Muscle layer of duodenum (tissue), 2 donors: ENCODE data around the gene TMEM252.

ENCODE experiments used
- H3K27ac ChIP-seq: one replicate; pipeline ENCODE4 v1.7.0; 2013; ENCODE audit warnings: mild to moderate bottlenecking, low read length
- H3K27me3 ChIP-seq: one replicate; pipeline ENCODE4 v1.7.0; 2013; ENCODE audit warnings: low read depth, mild to moderate bottlenecking, control low read depth, low read length
- H3K36me3 ChIP-seq, 2 donors: one replicate each; pipeline ENCODE4 v1.7.0; 2013; ENCODE audit warnings: low read length in 2 of 2, control low read depth in 1 of 2, mild to moderate bottlenecking in 1 of 2; ENCODE audit not compliant: insufficient read depth in 2 of 2, control insufficient read depth in 1 of 2
- H3K4me1 ChIP-seq, 2 donors: one replicate each; pipeline ENCODE4 v1.7.0; 2013; ENCODE audit warnings: low read length in 2 of 2, mild to moderate bottlenecking in 2 of 2, control low read depth in 1 of 2, moderate library complexity in 1 of 2; ENCODE audit not compliant: insufficient read depth in 2 of 2, control insufficient read depth in 1 of 2
- H3K4me3 ChIP-seq, 2 donors: one replicate each; pipeline ENCODE4 v1.7.0; 2013; ENCODE audit warnings: low read length in 2 of 2, low read depth in 1 of 2, mild to moderate bottlenecking in 1 of 2
- H3K9me3 ChIP-seq, 2 donors: one replicate each; pipeline ENCODE4 v1.7.0; 2013; ENCODE audit warnings: low read length in 2 of 2, control low read depth in 1 of 2, mild to moderate bottlenecking in 1 of 2; ENCODE audit not compliant: control insufficient read depth in 1 of 2
- donor health status: healthy.

TMEM252 gene

GRCh38 chr9:68508547-68508946 is 32.1 kb downstream of the TMEM252 start:
- Histone ChIP-seq H3K4me1 (peaks cover 5 to 29% of the 10 kb centered on the region in 2 donors), H3K27me3 (no peaks in the 10 kb centered on the region), H3K27ac (peak overlapping the region; percentile 56), H3K4me3 (no peak overlapping the region), H3K9me3 (no peaks in the 10 kb centered on the region), H3K36me3 (peaks cover 0 to 20% of the 10 kb centered on the region in 2 donors)

DNA sequence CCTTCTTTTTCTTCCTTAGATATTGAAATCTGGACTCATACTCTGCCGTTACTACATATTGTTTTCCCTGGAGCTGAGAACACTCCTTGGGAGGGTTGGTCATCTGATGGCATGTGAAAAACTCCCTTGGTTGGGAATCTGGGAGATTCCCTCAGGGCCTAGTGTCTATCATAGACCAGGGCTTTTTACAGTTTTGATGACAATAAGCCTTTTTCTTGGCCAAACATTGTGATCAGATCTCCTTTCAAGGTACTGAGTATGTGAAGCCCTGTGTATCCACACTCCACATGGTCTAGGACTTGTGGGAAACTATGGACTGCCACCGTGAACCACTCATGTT is 32.9 kb downstream of the TMEM252 start:
- H3K4me1 ChIP-seq = peaks cover 5 to 29% of the 10 kb centered on the region in 2 donors
- H3K4me3 ChIP-seq = no peak overlapping the region
- H3K27me3 ChIP-seq = no peaks in the 10 kb centered on the region
- H3K9me3 ChIP-seq = no peaks in the 10 kb centered on the region
- peak overlapping the region; percentile 56 for H3K27ac ChIP-seq
- H3K36me3 ChIP-seq = peaks cover 0 to 17% of the 10 kb centered on the region in 2 donors

DNA sequence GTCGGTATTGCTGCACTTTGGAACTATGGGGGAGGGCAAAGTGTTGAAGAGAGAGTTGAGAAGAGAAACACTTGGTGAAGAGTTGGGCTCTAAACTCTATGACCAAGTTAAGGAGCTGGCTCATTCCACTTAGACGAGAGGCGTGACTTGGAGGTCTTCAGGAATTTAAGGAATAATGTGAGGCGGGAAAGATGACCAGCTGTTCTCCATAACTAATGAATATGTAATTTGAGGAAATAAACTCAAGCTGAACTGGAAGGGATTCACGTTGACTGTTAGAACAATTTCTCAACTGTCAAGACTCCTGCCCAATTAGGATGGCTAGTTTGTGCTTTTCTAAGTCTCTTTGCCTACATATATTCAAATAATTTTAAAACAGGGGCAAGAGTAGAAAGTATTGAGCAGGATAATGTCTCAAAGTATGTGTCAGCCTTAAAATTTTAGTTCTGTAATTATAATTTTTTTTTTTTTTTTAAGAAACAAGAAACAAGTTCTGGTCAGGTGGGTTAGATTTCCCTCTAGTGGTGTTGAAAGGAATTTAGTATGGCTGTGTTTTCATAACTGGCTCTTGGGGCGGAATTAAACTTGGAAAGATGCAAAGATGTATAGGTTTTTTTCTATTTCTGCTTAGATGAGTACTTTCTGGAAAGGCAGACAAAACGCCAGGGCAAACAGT is 33.4 kb downstream of the TMEM252 start:
- Histone ChIP-seq H3K36me3 (peaks cover 0 to 14% of the 10 kb centered on the region in 2 donors), H3K27me3 (no peaks in the 10 kb centered on the region), H3K4me3 (no peak overlapping the region), H3K27ac (peak overlapping the region; percentile 56), H3K9me3 (no peaks in the 10 kb centered on the region), H3K4me1 (peaks cover 5 to 30% of the 10 kb centered on the region in 2 donors)

DNA sequence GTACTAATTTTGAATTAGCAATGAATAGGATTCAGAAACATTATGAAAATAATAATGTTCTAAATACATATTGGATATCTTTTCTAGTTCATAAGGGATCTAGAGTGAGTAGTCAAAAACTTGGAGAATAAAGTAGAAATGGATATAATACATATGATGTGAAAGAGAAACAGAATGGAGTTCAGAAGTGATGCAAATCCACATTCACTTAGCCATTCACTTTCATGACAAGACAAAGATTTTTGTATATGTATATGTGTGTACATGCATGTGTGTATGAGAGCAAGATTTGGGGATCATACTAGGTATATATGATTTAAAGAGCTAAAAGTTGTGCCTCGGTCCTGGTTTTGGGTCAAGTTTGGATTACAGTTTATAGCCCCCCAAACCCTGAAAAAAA is 34.1 kb downstream of the TMEM252 start:
- peaks cover 0 to 14% of the 10 kb centered on the region in 2 donors for H3K36me3 ChIP-seq
- H3K9me3 ChIP-seq = no peaks in the 10 kb centered on the region
- H3K27me3 ChIP-seq = no peaks in the 10 kb centered on the region
- no peak overlapping the region for H3K4me3 ChIP-seq
- peak overlapping the region; percentile 85 for H3K27ac ChIP-seq
- peaks cover 5 to 37% of the 10 kb centered on the region in 2 donors for H3K4me1 ChIP-seq

GRCh38 chr9:68505681-68506409 is 34.8 kb downstream of the TMEM252 start:
- H3K4me1 ChIP-seq = peaks cover 5 to 40% of the 10 kb centered on the region in 2 donors
- H3K27ac ChIP-seq = peak overlapping the region; percentile 85
- H3K9me3 ChIP-seq = no peaks in the 10 kb centered on the region
- no peak overlapping the region for H3K4me3 ChIP-seq
- H3K36me3 ChIP-seq = peaks cover 0 to 14% of the 10 kb centered on the region in 2 donors
- H3K27me3 ChIP-seq = no peaks in the 10 kb centered on the region

DNA sequence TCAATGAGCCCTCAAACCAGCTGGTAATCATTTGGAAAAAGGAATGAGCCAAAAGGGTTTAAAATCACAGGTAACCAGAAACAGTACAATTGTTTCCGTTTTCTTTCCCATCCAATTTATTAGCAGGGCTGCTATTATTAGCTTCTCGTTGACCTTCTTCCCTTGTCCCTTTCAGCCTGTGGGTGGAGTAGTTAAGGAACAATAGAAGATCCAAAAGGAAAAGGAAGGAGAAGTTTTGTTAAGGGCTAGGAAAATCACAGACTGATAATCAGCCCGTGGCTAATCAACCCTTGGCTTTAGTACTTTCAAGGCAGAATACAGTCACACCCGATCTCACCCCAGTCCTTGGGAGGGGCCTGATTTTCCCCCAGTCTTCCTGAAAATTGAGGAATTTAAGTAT is 38.4 kb downstream of the TMEM252 start:
- H3K9me3 ChIP-seq = no peaks in the 10 kb centered on the region
- H3K4me3 ChIP-seq = no peak overlapping the region
- H3K4me1 ChIP-seq = peaks cover 0 to 31% of the 10 kb centered on the region in 2 donors
- H3K36me3 ChIP-seq = peaks cover 3 to 26% of the 10 kb centered on the region in 2 donors
- H3K27ac ChIP-seq = peak overlapping the region; percentile 53
- H3K27me3 ChIP-seq = no peaks in the 10 kb centered on the region

DNA sequence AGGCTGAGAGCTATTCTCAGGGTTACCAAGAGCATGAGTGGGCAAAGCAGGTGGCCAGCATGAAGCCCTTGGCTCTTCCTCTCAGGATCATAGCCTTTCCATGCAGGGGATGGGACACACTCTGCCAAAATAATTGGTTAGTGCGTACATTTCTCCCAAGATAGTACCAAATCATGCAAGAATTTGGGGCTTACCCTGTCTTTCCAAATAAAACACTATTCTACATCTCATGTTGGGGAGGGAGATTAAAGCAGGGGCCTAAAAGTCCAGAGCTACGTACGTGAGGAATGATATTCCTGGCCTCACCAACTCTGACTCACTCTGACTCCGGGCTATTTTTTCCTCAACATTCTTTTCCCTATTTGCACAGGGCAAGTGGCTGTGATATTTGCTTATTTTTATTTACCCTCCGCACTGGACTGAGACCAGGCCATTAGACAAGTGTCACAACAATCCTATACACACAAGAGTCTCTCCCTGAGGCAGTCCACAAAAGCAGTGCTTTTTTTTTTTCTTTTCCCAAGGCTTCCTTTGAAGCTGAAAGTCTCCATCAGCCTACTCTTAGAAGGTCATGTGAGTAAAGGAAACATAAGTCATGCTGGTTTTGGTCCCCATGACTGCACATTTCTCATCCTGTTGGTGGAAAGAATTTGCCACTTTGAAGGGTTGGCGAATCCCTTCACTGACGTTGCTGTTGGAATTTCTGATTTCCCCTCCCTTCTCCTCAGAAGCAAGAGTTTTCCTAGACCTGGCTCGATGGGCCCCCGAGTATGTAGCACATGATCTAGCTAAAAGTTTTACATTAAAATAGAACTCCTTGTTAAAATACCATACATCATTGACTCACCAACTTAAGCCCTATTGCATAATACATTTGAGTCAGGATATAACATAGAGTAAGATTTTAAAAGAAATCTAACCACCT is 40.0 kb downstream of the TMEM252 start:
- Histone ChIP-seq H3K36me3 (peaks cover 3 to 26% of the 10 kb centered on the region in 2 donors), H3K9me3 (no peaks in the 10 kb centered on the region), H3K27me3 (no peaks in the 10 kb centered on the region), H3K4me3 (no peak overlapping the region), H3K27ac (peak overlapping the region; percentile 87), H3K4me1 (peaks cover 0 to 35% of the 10 kb centered on the region in 2 donors)

DNA sequence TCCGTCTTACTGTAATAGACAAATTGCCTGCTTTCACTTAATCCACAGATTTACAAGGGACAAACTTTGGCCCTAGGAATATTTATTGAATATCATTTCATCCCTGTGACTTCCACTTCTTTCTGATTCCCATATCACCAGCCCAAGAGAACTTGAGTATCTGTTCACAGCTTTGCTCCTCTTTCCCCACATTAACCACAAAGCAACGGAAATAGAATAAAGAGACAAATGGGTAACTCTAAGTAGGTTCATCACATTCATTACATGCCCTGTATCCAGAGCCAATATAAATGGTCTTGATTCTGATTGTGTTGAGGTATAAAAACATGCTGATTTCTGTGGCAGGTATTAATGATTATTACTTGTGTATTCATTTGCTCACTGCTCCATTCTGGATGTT is 41.9 kb downstream of the TMEM252 start:
- H3K36me3 ChIP-seq = peaks cover 3 to 14% of the 10 kb centered on the region in 2 donors
- no peaks in the 10 kb centered on the region for H3K9me3 ChIP-seq
- no peaks in the 10 kb centered on the region for H3K27me3 ChIP-seq
- H3K4me3 ChIP-seq = no peak overlapping the region
- peaks cover 0 to 37% of the 10 kb centered on the region in 2 donors for H3K4me1 ChIP-seq
- H3K27ac ChIP-seq = peak overlapping the region; percentile 87

- Histone ChIP-seq H3K4me1 (peaks cover 0 to 44% of the 10 kb centered on the region in 2 donors), H3K27ac (peak overlapping the region; percentile 78), H3K9me3 (no peaks in the 10 kb centered on the region), H3K27me3 (no peaks in the 10 kb centered on the region), H3K4me3 (no peak overlapping the region), H3K36me3 (peaks cover 3 to 12% of the 10 kb centered on the region in 2 donors)
These were observed 43.1 kb downstream of the TMEM252 start for GRCh38 chr9:68497629-68498028.

- Histone ChIP-seq H3K36me3 (peaks cover 3 to 12% of the 10 kb centered on the region in 2 donors), H3K9me3 (no peaks in the 10 kb centered on the region), H3K27ac (peak overlapping the region; percentile 78), H3K27me3 (no peaks in the 10 kb centered on the region), H3K4me3 (no peak overlapping the region), H3K4me1 (peaks cover 0 to 40% of the 10 kb centered on the region in 2 donors)
These were observed 44.3 kb downstream of the TMEM252 start for GRCh38 chr9:68496356-68496755.

DNA sequence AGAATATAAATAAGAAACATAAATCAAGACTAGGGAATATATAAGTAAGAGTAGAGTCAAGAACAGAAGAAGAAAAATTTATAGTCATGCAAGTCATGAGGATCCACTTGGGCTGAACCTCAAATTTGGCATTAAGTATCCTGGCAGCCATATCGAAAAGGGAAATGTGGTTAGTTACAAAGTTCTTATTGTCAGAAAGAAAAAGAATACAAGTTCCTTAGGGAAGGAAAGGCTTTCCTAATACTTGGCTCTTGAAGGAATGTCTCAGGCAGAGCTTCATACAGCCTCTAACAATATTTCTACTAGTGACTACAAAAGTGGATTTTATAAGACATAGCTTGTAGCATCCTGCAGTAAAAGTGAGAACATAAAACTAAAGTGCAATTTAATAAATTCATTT is 45.4 kb downstream of the TMEM252 start:
- H3K27me3 ChIP-seq = no peaks in the 10 kb centered on the region
- H3K27ac ChIP-seq = peak overlapping the region; percentile 78
- peaks cover 0 to 39% of the 10 kb centered on the region in 2 donors for H3K4me1 ChIP-seq
- H3K4me3 ChIP-seq = no peak overlapping the region
- no peaks in the 10 kb centered on the region for H3K9me3 ChIP-seq
- peaks cover 3 to 12% of the 10 kb centered on the region in 2 donors for H3K36me3 ChIP-seq
